ENCODE data around the gene CLCN2.

The CLCN2 gene

GRCh38 chr3:184361532-184361931, at the start of gene CLCN2, which contains the start of gene POLR2H:
TSS of gene CLCN2 (minus strand) at chr3:184361605. CDS start at chr3:184361479, 126 bp downstream.
TSS of gene POLR2H (plus strand) at chr3:184361710. CDS start at chr3:184363493, 1,783 bp downstream.
- POLR2A ChIA-PET = interaction anchor here (0.7 to 1.5 kb wide), 4 partner anchors 9 to 176 kb away, joined by 3 to 5 read pairs (median 4); no protein-coding TSS in a partner anchor
- TF ChIP-seq CTCF (IDR thresholded peaks at IDR 0.05; ENCODE audit: insufficient read depth, low read length, missing control alignments) = no peak
- CTCF ChIA-PET = interaction anchor here (0.7 to 4.1 kb wide), 6 partner anchors 7 to 178 kb away, joined by 3 to 22 read pairs (median 4); partner anchors contain the start of gene FAM131A
- H3K4me3 ChIP-seq (ENCODE audit: low read depth, low read length) = peak within 1 kb of the TSS; percentile 80
- DNase-seq (ENCODE audit: low read depth, low spot score) = no peak

GRCh38 chr3:184409946-184410500, 48.6 kb upstream of the CLCN2 start:
- no peak for TF ChIP-seq CTCF (IDR thresholded peaks at IDR 0.05; ENCODE audit: insufficient read depth, low read length, missing control alignments)
- H3K4me3 ChIP-seq (ENCODE audit: low read depth, low read length) = no peak overlapping the region
- no peak for DNase-seq (ENCODE audit: low read depth, low spot score)
- POLR2A ChIA-PET = no interaction called here
- CTCF ChIA-PET = interaction anchor here (0.8 to 1.6 kb wide), 4 partner anchors 8 to 131 kb away, joined by 3 to 5 read pairs (median 4); no protein-coding TSS in a partner anchor

GRCh38 chr3:184409331-184409926, 48.0 kb upstream of the CLCN2 start:
- no peak for TF ChIP-seq CTCF (IDR thresholded peaks at IDR 0.05; ENCODE audit: insufficient read depth, low read length, missing control alignments)
- POLR2A ChIA-PET = no interaction called here
- no peak for DNase-seq (ENCODE audit: low read depth, low spot score)
- CTCF ChIA-PET = interaction anchor here (0.8 to 1.6 kb wide), 4 partner anchors 8 to 132 kb away, joined by 3 to 5 read pairs (median 4); no protein-coding TSS in a partner anchor
- H3K4me3 ChIP-seq (ENCODE audit: low read depth, low read length) = no peak overlapping the region

- no peak overlapping the region for H3K4me3 ChIP-seq (ENCODE audit: low read depth, low read length)
- no peak for DNase-seq (ENCODE audit: low read depth, low spot score)
- TF ChIP-seq CTCF (IDR thresholded peaks at IDR 0.05; ENCODE audit: insufficient read depth, low read length, missing control alignments) = no peak
- ChIA-PET CTCF (interaction anchor here (1.0 to 3.9 kb wide), 5 partner anchors 10 to 34 kb away, joined by 4 to 14 read pairs (median 4); no protein-coding TSS in a partner anchor), POLR2A (no interaction called here)
Observed at GRCh38 chr3:184405075-184406030, 43.9 kb upstream of the CLCN2 start.

GRCh38 chr3:184399410-184399809, 38.0 kb upstream of the CLCN2 start:
- DNase-seq (ENCODE audit: low read depth, low spot score) = peak; percentile 71
- ChIA-PET CTCF (interaction anchor here (0.5 to 1.0 kb wide), 3 partner anchors 11 to 67 kb away, joined by 3 to 6 read pairs (median 3); no protein-coding TSS in a partner anchor), POLR2A (interaction anchor here (0.5 to 0.6 kb wide), 2 partner anchors 113 to 223 kb away, joined by 3 read pairs; no protein-coding TSS in a partner anchor)

More at GRCh38 chr3:184399410-184399809, 38.0 kb upstream of the CLCN2 start:
- no peak for TF ChIP-seq CTCF (IDR thresholded peaks at IDR 0.05; ENCODE audit: insufficient read depth, low read length, missing control alignments)
- H3K4me3 ChIP-seq (ENCODE audit: low read depth, low read length) = no peak overlapping the region; the same call in 1 of the 2 replicates

Measured in AG04449 (cell line).